Tibial nerve (tissue), 4 donors: ENCODE results near the gene TSPAN5.

Experiments used
- EP300 ChIP-seq, 2 donors: sonication (generic); formaldehyde crosslinking; IDR thresholded peaks; one replicate each; pipeline ENCODE4 v1.6.1; 2017; ENCODE audit warnings: antibody characterized with exemption in 2 of 2, mild to moderate bottlenecking in 1 of 2
- POLR2A ChIP-seq, 2 donors: fragments of 450-650 bp; IDR thresholded peaks; one replicate each; pipeline ENCODE4 v1.6.1; 2017; ENCODE audit warnings: antibody characterized with exemption in 2 of 2, mild to moderate bottlenecking in 2 of 2, moderate library complexity in 2 of 2
- TF ChIP-seq, protein P1 (sequence below), 5 experiments: fragments of 200-600 bp in 3 of 5; fragments of 450-650 bp in 2 of 5; sonication (generic) in 3 of 5; IDR thresholded peaks; one replicate each; pipeline ENCODE4 v1.5.1; 2016 to 2019; ENCODE audit warnings: antibody characterized with exemption in 5 of 5, mild to moderate bottlenecking in 3 of 5, moderate library complexity in 2 of 5

DNA sequence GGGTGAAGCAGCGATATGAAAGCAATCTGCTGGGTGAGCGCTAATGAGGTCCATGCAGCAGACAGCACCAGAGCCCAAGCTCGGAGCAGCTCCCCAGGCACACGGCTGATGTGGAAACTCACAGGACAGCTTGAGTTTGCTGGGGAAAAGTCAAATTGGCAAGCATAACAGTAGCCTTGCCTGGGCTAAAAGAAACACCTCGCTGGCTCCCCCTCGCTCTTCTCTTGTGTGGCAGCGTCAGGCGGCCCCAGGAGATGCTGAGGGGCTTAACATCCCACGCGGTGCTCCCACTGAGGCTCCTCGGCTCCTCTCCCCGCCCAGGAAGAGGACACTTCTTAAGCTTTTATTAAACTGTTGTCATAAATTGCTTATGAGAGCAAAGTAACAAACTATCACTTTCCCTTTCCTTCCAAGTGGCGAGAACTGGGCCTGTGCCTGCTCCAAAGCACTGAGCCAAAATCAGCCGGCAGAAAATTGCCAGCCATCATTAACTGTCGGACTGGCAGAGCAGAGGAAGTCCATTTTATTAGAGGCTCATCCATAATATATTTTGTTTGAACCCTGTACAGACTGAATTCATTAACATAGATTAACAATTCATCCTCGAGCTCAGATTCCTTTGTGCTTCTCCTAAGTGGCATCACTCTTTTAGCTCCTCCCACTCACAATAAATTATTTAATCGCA lies 111.4 kb downstream of the TSPAN5 start:
- TF ChIP-seq, protein P1, sequence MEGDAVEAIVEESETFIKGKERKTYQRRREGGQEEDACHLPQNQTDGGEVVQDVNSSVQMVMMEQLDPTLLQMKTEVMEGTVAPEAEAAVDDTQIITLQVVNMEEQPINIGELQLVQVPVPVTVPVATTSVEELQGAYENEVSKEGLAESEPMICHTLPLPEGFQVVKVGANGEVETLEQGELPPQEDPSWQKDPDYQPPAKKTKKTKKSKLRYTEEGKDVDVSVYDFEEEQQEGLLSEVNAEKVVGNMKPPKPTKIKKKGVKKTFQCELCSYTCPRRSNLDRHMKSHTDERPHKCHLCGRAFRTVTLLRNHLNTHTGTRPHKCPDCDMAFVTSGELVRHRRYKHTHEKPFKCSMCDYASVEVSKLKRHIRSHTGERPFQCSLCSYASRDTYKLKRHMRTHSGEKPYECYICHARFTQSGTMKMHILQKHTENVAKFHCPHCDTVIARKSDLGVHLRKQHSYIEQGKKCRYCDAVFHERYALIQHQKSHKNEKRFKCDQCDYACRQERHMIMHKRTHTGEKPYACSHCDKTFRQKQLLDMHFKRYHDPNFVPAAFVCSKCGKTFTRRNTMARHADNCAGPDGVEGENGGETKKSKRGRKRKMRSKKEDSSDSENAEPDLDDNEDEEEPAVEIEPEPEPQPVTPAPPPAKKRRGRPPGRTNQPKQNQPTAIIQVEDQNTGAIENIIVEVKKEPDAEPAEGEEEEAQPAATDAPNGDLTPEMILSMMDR (IDR thresholded peaks at IDR 0.05), result no peak
- TF ChIP-seq POLR2A (IDR thresholded peaks at IDR 0.05) (no peak), EP300 (IDR thresholded peaks at IDR 0.05) (no peak)
